Trophoblast cell (in vitro differentiated cells and primary cell): ENCODE results near the gene SEMA3A.

Source experiments
- DNase-seq, 2 donors: peaks; one replicate each; pipeline ENCODE4 v3.0.0-alpha.2; 2016
- H2AFZ ChIP-seq: 2 replicates; pipeline ENCODE4 v1.6.1; 2013; ENCODE audit warnings: low read length, moderate library complexity, mild to moderate bottlenecking; ENCODE audit not compliant: insufficient read depth, poor library complexity
- H2AK5ac ChIP-seq: 2 replicates; pipeline ENCODE4 v1.6.1; 2013; ENCODE audit warnings: mild to moderate bottlenecking, low read length
- H2BK120ac ChIP-seq: 2 replicates; pipeline ENCODE4 v1.6.1; 2013; ENCODE audit warnings: low read length, mild to moderate bottlenecking, moderate library complexity; ENCODE audit not compliant: insufficient read depth, poor library complexity
- H2BK12ac ChIP-seq: 2 replicates; pipeline ENCODE4 v1.6.1; 2013; ENCODE audit warnings: mild to moderate bottlenecking, low read length, moderate library complexity
- H2BK5ac ChIP-seq: 2 replicates; pipeline ENCODE4 v1.6.1; 2013; ENCODE audit warnings: low read length, low read depth, moderate library complexity, mild to moderate bottlenecking; ENCODE audit not compliant: poor library complexity
- H3K14ac ChIP-seq: 2 replicates; pipeline ENCODE4 v1.6.1; 2013; ENCODE audit warnings: mild to moderate bottlenecking, low read length
- H3K18ac ChIP-seq: 2 replicates; pipeline ENCODE4 v1.6.1; 2013; ENCODE audit warnings: mild to moderate bottlenecking, low read length
- H3K23ac ChIP-seq: 2 replicates; pipeline ENCODE4 v1.6.1; 2013; ENCODE audit warnings: low read length
- H3K27ac ChIP-seq: 2 replicates; pipeline ENCODE4 v1.5.1; 2013; ENCODE audit warnings: low read depth, mild to moderate bottlenecking, inconsistent platforms, low read length, moderate library complexity
- H3K27me3 ChIP-seq: 2 replicates; pipeline ENCODE4 v1.6.1; 2013; ENCODE audit warnings: inconsistent platforms, mild to moderate bottlenecking, low read length, moderate library complexity; ENCODE audit not compliant: insufficient read depth
- H3K36me3 ChIP-seq, 2 experiments: 1 replicate in 1 of 2; 2 replicates in 1 of 2; pipeline ENCODE4 v1.6.1; 2013; ENCODE audit warnings: low read length in 2 of 2, mild to moderate bottlenecking in 2 of 2, moderate library complexity in 1 of 2; ENCODE audit not compliant: insufficient read depth in 2 of 2, control insufficient read depth in 1 of 2
- H3K4ac ChIP-seq: 2 replicates; pipeline ENCODE4 v1.6.1; 2013; ENCODE audit warnings: low read depth, mild to moderate bottlenecking, low read length, moderate library complexity
- H3K4me1 ChIP-seq, 2 experiments: 1 replicate in 1 of 2; 2 replicates in 1 of 2; pipeline ENCODE4 v1.6.1; 2013; ENCODE audit warnings: low read length in 2 of 2, mild to moderate bottlenecking in 2 of 2, moderate library complexity in 1 of 2; ENCODE audit not compliant: insufficient read depth in 2 of 2, control insufficient read depth in 1 of 2
- H3K4me2 ChIP-seq: 2 replicates; pipeline ENCODE4 v1.6.1; 2013; ENCODE audit warnings: inconsistent platforms, mild to moderate bottlenecking, low read length, moderate library complexity
- H3K4me3 ChIP-seq: 2 replicates; pipeline ENCODE4 v1.5.1; 2013; ENCODE audit warnings: mild to moderate bottlenecking, low read depth, low read length, inconsistent platforms
- H3K79me1 ChIP-seq: one replicate; pipeline ENCODE4 v1.6.1; 2013; ENCODE audit warnings: low read length
- H3K79me2 ChIP-seq: 2 replicates; pipeline ENCODE4 v1.6.1; 2013; ENCODE audit warnings: low read length, mild to moderate bottlenecking; ENCODE audit not compliant: control insufficient read depth, insufficient read depth, poor library complexity
- H3K9ac ChIP-seq: 2 replicates; pipeline ENCODE4 v1.6.1; 2013; ENCODE audit warnings: mild to moderate bottlenecking, low read length
- H3K9me3 ChIP-seq: 2 replicates; pipeline ENCODE4 v1.6.1; 2013; ENCODE audit warnings: low read depth, mild to moderate bottlenecking, control low read depth, inconsistent platforms, low read length; ENCODE audit not compliant: insufficient read depth
- H4K12ac ChIP-seq: 2 replicates; pipeline ENCODE4 v1.6.1; 2013; ENCODE audit warnings: low read depth, mild to moderate bottlenecking, low read length, moderate library complexity
- H4K8ac ChIP-seq: 2 replicates; pipeline ENCODE4 v1.6.1; 2013; ENCODE audit warnings: low read depth, mild to moderate bottlenecking, low read length, moderate library complexity
- H4K91ac ChIP-seq: one replicate; pipeline ENCODE4 v1.6.1; 2013; ENCODE audit warnings: low read depth, mild to moderate bottlenecking, low read length, moderate library complexity
- WGBS: extraction: QIAGEN DNeasy Blood & Tissue Kit; methylation state at CpG from one replicate; pipeline ENCODE4 v1.1.7; 2013; ENCODE audit warnings: missing lambda C conversion rate; ENCODE audit not compliant: insufficient read length, insufficient coverage; ENCODE audit errors: extremely low coverage; 5-methylcytosine and 5-hydroxymethylcytosine counted together

Gene SEMA3A

GRCh38 chr7:84176716-84177115 is 17.9 kb downstream of the SEMA3A start:
- Histone ChIP-seq H4K8ac (no peak overlapping the region), H3K9ac (no peak overlapping the region), H3K4me1 (no peaks in the 10 kb centered on the region), H2AFZ (no peak overlapping the region), H3K79me2 (no peaks in the 10 kb centered on the region), H3K18ac (no peak overlapping the region), H3K4me3 (no peak overlapping the region), H3K4ac (no peak overlapping the region), H3K4me2 (no peak overlapping the region), H3K79me1 (no peaks in the 10 kb centered on the region), H3K36me3 (peaks cover 0 to 4% of the 10 kb centered on the region in 2 experiments), H2BK12ac (no peak overlapping the region), H2BK120ac (no peak overlapping the region), H3K23ac (no peak overlapping the region), H3K14ac (no peak overlapping the region), H3K27ac (no peak overlapping the region), H3K9me3 (peaks cover 4% of the 10 kb centered on the region), H3K27me3 (no peaks in the 10 kb centered on the region), H4K91ac (no peak overlapping the region), H2BK5ac (no peak overlapping the region), H4K12ac (no peak overlapping the region), H2AK5ac (no peak overlapping the region)
- peak in 1 of 2 donors; percentile 69 for DNase-seq
- WGBS, result no CpG with 5 or more reads among the region's 2 CpGs

- Histone ChIP-seq H4K12ac (no peak overlapping the region), H3K4me1 (no peaks in the 10 kb centered on the region), H3K4me2 (no peak overlapping the region), H3K9me3 (peaks cover 4% of the 10 kb centered on the region), H3K79me1 (no peaks in the 10 kb centered on the region), H2AK5ac (no peak overlapping the region), H4K8ac (no peak overlapping the region), H3K4ac (no peak overlapping the region), H3K27ac (no peak overlapping the region), H3K27me3 (no peaks in the 10 kb centered on the region), H3K18ac (no peak overlapping the region), H3K9ac (no peak overlapping the region), H3K4me3 (no peak overlapping the region), H2BK120ac (no peak overlapping the region), H3K14ac (no peak overlapping the region), H4K91ac (no peak overlapping the region), H2AFZ (no peak overlapping the region), H3K79me2 (no peaks in the 10 kb centered on the region), H3K36me3 (peaks cover 0 to 4% of the 10 kb centered on the region in 2 experiments), H2BK12ac (no peak overlapping the region), H3K23ac (no peak overlapping the region), H2BK5ac (no peak overlapping the region)
- DNase-seq, result no peak
- WGBS, result no CpG with 5 or more reads among the region's 2 CpGs
These were observed 19.1 kb downstream of the SEMA3A start for GRCh38 chr7:84175461-84175860.

- H3K4me1 ChIP-seq, result no peaks in the 10 kb centered on the region
- H3K79me1 ChIP-seq, result no peaks in the 10 kb centered on the region
- no peak overlapping the region for H2BK120ac ChIP-seq
- H3K4me2 ChIP-seq, result no peak overlapping the region
- no peak overlapping the region for H3K27ac ChIP-seq
- no peak overlapping the region for H4K91ac ChIP-seq
- no peaks in the 10 kb centered on the region for H3K79me2 ChIP-seq
- no CpG with 5 or more reads among the region's 2 CpGs for WGBS
- no peak overlapping the region for H2BK12ac ChIP-seq
- no peak overlapping the region for H3K18ac ChIP-seq
- peaks cover 0 to 4% of the 10 kb centered on the region in 2 experiments for H3K36me3 ChIP-seq
- H4K8ac ChIP-seq, result no peak overlapping the region
- H3K4ac ChIP-seq, result no peak overlapping the region
- no peak overlapping the region for H3K4me3 ChIP-seq
- peaks cover 4% of the 10 kb centered on the region for H3K9me3 ChIP-seq
- no peak overlapping the region for H3K23ac ChIP-seq
- no peaks in the 10 kb centered on the region for H3K27me3 ChIP-seq
- H2AFZ ChIP-seq, result no peak overlapping the region
- no peak overlapping the region for H3K14ac ChIP-seq
- DNase-seq, result no peak
- H3K9ac ChIP-seq, result no peak overlapping the region
- no peak overlapping the region for H4K12ac ChIP-seq
- no peak overlapping the region for H2BK5ac ChIP-seq
- no peak overlapping the region for H2AK5ac ChIP-seq
These were observed 23.9 kb downstream of the SEMA3A start for GRCh38 chr7:84170646-84171045.

GRCh38 chr7:84162584-84162983 is 32.0 kb downstream of the SEMA3A start:
- Histone ChIP-seq H3K9me3 (no peaks in the 10 kb centered on the region), H2AFZ (no peak overlapping the region), H2BK120ac (no peak overlapping the region), H4K12ac (no peak overlapping the region), H4K8ac (no peak overlapping the region), H2BK12ac (no peak overlapping the region), H3K4me3 (no peak overlapping the region), H3K4me2 (no peak overlapping the region), H4K91ac (no peak overlapping the region), H3K23ac (no peak overlapping the region), H3K79me2 (no peaks in the 10 kb centered on the region), H3K27ac (no peak overlapping the region), H2AK5ac (no peak overlapping the region), H3K18ac (no peak overlapping the region), H3K36me3 (no peaks in the 10 kb centered on the region), H3K14ac (no peak overlapping the region), H3K4me1 (no peaks in the 10 kb centered on the region), H3K9ac (no peak overlapping the region), H3K79me1 (no peaks in the 10 kb centered on the region), H2BK5ac (no peak overlapping the region), H3K27me3 (no peaks in the 10 kb centered on the region), H3K4ac (no peak overlapping the region)
- WGBS, result no CpG with 5 or more reads among the region's 1 CpG
- DNase-seq, result no peak
